HG03196 (cell line): ENCODE data around the gene BRD4.

Experiments
- ATAC-seq: cut with Tn5 transposase; IDR thresholded peaks from one replicate; pipeline ENCODE4 v1.9.1; 2021; ENCODE audit not compliant: unreplicated experiment

The BRD4 gene

DNA sequence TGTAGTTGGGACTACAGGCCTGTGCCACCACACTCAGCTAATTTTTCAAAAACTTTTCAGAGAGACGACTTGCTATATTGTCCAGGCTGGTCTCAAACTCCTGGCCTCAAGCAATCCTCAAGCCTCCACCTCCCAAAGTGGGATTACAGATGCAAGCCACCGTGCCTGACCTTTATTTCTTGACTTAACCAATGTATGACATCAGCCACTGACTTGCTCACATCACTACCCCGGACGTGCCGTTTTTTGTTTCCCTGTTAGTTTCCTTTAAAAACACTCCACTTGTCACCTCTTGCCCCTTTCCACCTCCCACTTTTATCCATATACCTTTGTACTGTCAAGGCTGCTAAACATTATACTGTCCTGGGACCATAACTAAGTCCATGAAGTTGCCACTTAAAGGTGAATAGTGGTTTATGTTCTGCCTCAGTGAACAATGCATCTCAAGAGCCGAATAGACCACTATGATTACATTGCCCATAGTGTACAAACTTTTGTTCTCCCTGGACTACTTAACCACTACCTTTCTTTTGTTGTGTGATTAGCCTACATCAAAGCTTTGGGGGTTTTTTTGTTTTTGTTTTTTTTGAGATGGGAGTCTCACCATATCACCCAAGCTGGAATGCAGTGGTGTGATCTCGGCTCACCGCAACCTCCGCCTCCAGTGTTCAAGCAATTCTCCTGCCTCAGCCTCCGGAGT is 97.8 kb downstream of the BRD4 start:
- no peak for ATAC-seq

DNA sequence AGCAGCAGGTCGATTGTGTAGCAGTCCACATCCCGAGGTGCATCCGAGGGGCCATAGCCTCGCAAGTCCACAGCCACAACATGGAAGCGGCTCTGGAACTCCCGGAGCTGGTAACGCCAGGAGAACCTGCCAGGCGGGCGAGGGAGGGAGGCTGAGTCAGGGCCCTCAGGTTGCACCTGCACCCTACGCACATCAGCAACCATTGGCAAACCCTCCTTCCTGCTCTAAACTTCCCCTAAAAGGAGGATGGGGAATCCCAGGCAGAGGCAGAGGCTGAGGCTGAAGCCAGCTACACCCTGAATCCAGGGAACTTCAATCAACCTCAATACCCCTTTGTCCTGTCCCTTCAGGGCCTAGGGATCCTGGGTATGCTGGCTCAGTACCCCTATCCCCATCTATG is 101.1 kb downstream of the BRD4 start:
- ATAC-seq: no peak

DNA sequence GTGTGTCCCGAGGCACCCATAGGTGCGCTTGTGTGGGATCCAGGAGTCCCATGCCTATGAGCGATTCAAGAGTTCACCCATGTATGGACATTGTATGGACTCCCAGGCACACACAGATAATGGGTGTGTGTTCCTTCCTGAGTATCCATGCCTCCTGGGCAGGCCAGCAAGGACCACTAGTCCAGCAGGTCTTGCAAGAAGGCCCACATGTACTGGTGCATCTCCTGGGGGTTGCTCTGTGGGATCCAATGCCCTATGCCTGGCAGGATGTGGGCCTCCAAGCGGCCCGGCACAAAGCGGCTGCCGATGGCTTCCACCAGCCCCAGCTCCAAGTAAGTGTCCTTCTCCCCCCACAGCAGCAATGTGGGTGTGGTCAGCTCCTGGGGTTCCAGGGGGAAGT is 105.1 kb downstream of the BRD4 start:
- ATAC-seq: no peak

DNA sequence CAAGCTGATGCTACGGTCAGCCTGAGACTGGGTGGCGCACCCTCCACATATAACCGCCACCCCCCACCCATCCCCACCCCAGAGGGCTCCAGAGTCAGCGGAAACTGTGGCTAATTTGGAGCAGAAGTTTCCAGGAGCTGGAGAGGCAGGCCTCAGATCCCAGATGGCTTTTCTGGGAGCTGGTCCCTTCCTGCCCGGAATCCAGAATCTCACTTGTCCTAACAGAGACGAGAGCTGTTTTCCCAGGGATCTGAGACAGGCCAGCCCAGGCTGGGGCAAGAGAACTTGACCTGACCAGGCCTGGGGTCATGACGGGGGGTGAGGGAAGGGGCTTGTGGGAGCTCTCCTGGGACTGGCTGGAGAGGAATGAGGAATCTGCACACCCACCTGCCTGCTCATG is 106.6 kb downstream of the BRD4 start:
- ATAC-seq: no peak

DNA sequence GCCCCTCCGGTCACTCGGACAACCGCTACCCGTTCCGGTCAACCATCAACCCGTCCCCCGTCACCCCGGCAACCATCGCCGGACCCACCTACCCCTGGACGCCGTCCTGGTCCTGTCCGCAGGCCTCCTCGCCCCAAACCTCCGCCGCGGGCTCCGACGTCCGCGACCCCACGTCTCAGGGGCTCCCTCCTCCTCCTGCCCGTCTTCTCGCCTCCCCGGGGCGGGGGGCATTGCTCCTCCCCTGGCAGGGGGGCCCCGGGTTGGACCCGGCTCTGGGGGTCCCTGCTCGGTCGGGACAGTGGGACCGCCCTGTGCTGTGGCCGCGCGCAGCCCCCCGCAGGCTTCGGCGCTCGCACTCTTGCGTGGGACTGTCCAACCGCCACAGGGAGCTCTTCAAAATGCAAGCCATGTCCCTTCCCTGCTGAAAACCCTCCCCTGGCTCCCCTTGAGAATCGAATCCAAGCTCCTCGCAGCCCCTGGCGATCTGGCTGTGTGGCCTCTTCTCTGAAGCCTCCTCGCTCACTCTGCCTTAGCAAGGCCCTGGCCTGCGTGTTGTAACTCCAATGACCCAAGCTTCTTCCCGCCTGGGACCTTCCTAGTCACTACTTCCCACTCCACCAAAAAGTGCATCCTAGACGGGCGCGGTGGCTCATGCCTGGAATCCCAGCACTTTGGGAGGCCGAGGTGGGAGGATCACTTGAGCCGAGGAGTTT is 108.5 kb downstream of the BRD4 start:
- no peak for ATAC-seq

DNA sequence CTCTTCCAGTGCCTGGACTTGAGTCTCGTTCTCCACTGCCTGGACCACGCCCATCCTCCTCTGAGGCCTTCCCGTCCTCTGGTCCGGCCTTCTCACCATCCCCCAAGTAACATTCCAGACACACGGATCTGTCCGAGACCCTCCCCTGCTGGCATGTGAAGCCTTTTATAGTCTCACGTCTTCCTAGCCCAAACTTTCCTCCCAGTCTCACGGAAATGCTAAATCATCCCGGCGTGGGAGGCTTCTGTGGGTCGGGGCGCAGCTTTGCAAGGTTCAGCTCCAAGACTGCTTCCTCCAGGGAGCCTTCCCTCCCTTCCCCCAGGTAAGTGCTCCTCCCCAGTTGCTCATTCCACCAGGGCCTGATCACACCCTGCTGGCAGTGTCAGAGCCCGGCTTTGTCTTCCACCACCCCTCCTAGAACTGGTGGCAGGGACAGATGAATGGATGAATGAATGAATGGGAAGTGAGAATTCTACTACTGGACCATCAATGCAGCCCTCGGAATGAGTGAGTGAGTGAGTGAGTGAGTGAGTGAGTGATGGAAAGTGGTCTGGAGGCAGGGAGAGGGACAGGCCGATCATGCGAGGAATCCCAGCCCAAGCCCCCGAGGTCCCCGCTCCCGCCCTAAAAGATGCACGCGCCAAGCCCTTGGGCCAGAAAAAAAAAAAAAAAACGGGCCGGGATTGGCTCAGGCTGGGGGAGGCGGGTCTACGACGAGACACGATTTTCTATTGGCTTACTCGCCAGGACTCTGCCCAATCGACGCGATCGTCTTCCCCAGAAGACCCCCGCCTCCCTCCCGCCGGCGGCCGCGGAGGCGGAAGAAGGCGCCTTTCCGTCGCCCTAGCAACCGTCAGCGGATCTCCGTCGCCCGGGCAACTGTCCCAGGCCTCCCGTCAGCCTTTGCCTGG is 109.3 kb downstream of the BRD4 start:
- peak; percentile 69 for ATAC-seq

DNA sequence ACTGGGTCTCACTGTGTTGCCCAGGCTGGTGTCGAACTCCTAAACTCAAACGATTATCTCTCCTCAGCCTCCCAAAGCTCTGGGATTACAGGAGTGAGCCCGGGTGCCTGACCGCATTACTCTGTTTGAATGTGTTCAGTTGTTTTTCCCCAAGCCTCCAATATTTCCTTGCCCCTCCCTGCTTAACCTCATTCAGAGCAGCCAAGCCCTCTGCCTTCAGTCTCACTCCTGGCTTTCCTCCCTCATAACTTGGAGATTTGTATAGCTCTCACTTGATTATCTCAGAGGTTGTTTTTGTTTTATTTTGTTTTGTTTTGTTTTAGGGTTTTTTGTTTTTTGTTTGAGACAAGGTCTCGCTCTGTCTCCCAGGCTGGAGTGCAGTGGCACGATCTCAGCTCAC is 111.5 kb downstream of the BRD4 start:
- ATAC-seq: no peak

DNA sequence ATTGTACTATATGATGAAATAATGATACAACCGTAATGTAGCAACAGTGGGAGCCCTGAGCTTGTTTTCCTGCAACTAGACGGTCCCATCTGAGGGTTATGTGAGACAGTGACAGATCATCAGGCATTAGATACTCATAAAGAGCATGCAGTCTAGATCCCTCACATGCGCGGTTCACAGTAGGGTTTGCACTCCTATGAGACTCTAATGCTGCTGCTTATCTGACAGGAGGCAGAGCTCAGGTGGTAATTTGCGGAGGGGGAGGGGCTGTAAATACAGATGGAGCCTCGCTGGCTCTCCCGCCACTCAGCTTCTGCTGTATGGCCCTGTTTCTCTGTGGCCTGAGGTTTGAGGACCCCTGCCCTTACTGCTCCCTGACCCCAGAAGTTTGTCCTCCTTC is 113.8 kb downstream of the BRD4 start:
- ATAC-seq: no peak

DNA sequence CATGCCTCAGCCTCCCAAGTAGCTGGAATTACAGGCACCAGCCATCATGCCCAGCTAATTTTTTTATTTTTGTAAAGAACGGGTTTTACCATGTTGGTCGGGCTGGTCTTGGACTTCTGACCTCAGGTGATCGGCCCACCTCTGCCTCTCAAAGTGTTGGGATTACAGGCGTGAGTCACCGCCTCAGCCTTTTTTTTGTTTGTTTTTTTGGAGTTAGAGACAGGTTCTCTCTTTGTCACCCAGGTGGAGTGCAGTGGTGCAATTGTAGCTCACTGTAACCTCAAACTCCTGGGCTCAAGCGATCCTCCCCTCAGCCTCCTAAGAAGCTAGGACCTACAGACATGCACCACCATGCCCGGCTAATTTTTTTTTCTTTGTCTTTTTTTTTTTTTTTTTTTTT is 116.0 kb downstream of the BRD4 start:
- ATAC-seq: no peak

DNA sequence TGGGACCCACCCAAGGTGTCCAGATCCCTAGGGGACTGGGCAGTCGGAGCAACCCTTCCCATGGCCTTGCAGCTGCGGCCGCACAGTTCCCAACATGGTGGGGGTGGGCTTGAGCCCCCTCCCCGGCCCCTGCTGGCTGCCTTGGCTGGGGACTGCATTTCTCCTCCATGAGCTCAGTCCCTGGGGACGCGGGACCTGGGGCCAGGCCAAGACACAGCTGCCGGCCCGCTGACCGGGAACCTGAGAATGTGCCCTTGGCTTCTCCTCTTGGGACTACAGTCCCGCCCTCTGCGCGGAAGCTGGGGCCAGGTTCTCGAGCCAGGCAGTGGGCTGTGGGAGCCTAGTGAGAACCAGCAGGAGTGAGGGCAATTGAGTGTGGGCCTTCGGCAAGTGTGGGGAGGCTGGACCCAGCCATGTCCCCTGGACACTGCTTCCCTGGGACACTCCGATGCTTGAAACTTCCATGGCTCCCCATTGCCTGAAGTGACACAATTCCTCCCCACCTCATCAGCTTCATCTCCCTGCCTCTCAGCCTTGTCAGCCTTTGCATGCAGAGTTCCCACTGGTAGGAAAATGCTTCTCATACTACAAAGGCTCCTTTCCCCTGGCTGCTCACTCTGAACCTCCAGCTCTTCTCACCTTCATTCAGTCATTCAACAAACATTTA is 118.5 kb downstream of the BRD4 start:
- no peak for ATAC-seq

DNA sequence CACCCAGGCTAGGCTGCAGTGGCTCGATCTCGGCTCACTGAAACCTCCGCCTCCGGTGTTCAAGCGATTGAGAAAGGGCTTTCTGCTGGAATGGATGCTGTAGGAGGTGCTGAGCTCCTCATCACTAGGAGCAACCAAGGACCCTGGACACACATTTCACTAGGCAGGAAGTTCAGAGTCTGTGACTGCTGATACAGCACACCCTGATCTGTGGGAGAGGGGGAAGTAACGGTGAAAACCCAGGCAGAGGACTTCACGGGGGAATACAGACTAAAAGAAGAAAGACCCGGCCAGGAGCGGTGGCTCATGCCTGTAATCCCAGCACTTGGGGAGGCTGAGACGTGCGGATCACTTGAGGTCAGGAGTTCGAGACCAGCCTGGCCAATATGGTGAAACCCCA is 119.6 kb downstream of the BRD4 start:
- no peak for ATAC-seq

DNA sequence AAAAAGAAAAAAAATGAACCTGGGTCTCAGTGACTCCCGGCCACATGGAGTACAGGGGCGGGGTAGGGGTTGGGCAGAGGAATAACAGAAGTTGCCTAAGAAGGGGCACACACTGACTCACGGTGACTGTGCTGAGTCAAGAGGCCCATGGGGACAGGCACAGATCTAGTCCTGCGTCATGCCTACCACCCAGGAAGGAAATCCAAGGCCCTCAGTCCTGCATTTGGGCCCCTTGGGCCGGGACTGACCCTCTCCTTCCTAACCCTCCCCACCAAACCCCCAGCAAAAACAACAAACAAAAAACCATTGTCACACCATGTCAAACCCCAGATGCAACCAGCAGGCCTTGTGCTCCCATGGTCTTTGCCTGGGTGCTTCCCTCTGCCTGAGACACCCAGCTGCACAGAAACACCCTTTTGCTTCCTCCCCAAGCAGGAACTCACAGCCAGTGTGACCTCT is 122.0 kb downstream of the BRD4 start:
- ATAC-seq: no peak

DNA sequence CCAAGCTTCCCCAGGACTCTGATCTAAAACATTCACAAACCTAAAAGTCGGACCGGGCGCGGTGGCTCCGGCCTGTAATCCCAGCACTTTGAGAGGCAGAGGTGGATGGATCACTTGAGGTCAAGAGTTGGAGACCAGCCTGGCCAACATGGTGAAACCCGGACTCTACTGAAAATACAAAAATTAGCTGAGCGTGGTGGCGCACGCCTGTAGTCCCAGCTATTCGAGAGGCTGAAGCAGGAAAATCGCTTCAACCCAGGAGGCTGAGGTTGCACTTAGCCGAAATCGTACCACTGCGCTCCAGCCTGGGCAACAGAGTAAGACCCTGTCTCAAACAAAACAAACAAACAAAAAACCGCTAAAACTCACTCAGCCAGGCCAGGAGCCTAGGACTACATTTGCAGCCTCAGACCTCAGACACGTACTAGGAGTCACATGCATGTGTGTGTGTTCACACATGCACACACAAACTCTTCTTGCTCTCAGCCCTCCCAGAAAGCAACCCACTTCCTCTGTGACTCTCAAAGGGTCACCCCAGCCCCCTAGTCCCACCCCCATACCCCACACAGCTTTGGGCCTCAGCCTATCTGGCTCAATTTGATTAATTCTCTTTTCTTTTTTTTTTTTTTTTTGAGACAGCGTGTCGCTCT is 130.8 kb downstream of the BRD4 start:
- ATAC-seq: no peak

DNA sequence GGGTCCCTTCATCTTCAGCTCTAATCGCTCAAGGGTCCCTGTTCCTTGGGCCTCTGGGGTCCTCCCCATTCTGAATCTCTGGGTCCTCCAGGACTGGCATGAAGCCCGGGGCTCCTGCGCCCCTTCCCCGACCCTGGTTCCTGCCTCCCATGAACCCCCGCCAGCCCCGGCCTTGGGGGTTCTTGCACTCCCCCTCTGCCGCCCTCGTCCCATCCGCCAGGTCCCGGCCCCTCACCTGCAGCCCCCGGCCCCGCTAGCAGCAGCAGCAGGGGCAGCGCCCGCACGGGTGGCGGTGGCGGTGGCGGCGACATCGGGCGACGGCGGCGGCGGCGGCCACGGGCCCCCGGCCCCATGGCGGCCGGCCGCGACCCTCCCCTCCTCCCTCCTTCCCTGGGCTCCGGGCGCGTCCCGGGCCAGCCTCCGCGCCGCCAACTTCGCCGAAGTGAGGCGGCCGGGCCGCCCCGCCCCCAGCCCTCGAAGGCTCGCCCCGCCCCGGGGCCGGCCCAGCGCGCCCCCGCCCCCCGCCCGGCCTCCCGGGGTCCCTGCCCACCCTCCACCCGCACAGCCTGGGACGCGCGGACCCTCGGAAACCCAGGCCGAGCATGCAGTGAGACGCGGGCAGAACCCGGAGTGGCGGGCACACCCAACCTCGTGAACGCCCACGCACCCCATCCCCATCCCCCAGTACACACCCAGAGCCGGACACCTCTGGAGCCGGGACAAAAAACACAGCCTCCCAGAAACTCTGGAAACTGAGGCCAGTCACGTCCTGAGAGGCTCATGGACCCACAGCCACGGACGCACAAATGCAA is 131.6 kb downstream of the BRD4 start, which contains the start of gene NOTCH3:
NOTCH3 (minus strand) TSS at position 443 of the 812 bp plus-strand sequence; CDS start at position 353, 90 bp downstream.
- ATAC-seq: no peak

DNA sequence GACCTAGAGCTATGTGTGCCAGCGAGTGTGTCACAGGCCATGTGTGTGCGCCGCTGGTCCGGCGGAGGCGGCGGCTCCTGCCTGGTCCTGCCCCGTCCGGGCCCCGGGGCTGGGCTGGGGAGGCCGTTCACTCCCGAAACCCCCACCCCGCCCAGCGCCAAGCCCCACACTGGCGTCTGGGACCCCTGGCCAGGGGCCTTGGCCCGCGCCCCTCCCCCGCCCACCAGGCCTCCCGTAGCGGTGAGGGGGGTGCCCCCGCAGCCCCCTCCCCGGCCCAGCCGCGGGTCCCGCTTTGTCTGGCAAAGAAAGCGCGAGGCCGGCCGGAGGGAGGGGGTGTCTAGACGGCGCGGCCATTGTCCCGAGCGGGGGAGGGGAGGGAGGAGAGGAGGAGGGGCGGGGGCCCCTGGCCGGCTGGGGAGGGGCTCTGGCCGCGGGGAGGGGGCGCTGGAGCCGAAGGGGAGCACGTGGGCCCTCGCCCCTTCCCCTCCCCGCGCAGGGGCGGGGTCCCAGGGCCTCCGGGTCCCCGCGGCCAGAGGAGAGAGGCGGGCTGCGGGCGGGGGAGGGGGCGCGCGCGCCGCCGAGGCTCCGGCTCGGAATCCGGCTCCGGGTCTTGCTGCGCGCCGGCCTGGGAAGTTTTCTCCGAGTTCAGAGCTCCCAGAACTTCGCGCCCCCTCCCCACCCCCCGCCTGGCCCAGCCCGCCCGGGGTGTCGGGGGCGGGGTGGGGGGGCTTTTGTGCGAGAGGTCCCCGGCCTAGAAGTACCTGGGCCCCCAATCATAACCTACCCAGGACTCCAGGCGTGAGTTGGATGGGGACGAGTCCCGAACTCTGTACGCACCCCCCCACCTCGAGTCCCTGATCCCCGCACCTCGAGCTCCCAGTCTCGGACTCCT is 132.4 kb downstream of the BRD4 start:
- ATAC-seq: no peak

DNA sequence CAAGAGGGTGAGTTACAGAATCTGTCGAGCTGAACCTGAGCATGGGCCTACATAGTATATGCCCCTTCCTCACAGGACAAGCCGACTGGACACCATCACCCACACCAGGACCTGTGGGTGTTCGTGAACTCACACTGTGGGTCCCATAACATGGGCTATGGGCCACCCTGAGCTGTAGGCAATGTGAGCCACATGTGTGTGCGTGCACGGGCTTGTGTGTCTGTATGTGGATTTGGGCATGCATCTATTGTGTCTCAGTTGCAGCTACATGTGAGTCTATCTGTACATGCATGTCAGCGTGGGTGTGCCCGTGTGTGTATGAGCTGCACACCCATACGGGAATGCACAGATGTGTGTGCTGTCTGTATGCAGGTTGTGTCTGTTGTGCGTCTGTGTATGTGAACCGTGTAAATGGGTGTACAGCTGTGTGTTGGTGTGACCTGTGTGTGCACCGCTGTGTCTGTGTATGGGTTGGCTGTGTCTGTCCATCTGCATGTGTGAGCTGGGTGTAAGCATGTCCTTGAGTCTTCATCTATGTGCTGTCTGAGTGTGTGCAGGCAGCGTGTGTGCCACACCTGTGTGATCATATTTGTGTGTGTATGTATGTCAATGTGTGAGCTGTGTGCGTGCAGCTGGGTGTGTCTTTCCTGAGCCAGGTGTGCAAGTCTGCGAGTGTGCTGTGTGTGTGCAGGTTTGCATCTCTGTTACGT is 133.2 kb downstream of the BRD4 start:
- ATAC-seq: no peak

DNA sequence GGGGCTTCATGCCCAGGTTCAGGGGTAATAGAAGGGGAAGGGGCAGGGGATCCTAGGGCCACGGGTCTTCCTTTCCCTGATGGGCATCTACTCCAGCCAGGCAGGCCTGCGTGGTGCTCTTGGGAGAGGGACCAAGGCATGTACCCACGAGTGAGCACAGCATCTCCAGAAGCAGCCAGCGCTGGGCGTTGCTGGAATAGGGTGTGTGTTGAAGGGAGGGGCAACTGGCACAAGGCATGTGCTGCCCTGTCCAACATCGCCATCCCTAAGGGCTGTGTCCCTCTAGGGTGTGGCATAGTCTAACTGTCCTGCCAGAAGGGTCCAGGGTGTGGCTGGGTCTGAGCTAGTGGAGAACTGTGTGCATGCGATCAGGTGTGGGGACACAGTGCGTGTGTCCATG is 134.4 kb downstream of the BRD4 start:
- no peak for ATAC-seq
